HEK293 (cell line): ENCODE data around the gene PCBP4.

ENCODE experiments used
- KLF9 ChIP-seq: fragments of 450-650 bp; formaldehyde crosslinking; IDR thresholded peaks from 2 replicates; pipeline ENCODE4 v1.5.1; 2016; ENCODE audit warnings: missing biosample characterization, missing genetic modification characterization, low read depth
- ZNF324 ChIP-seq: fragments of 450-650 bp; formaldehyde crosslinking; IDR thresholded peaks from 2 replicates; pipeline ENCODE4 v1.5.1; 2016; ENCODE audit warnings: missing biosample characterization, missing genetic modification characterization
- ZNF350 ChIP-seq: fragments of 450-650 bp; formaldehyde crosslinking; IDR thresholded peaks from 2 replicates; pipeline ENCODE4 v1.5.0; 2017; ENCODE audit warnings: missing biosample characterization, mild to moderate bottlenecking, missing genetic modification characterization
- ZNF555 ChIP-seq: fragments of 450-650 bp; formaldehyde crosslinking; conservative IDR thresholded peaks from 2 replicates; pipeline ENCODE4 v1.5.1; 2017; ENCODE audit warnings: missing biosample characterization, mild to moderate bottlenecking, missing genetic modification characterization, inconsistent platforms
- TF ChIP-seq, protein P1 (sequence below): fragments of 450-650 bp; formaldehyde crosslinking; IDR thresholded peaks from 2 replicates; pipeline ENCODE4 v1.5.1; 2016; ENCODE audit warnings: missing biosample characterization, missing genetic modification characterization
- TF ChIP-seq, protein P2 (sequence below): fragments of 450-650 bp; formaldehyde crosslinking; IDR thresholded peaks from 2 replicates; pipeline ENCODE4 v1.5.1; 2016; ENCODE audit warnings: missing biosample characterization, missing genetic modification characterization

- TF ChIP-seq, protein P1, sequence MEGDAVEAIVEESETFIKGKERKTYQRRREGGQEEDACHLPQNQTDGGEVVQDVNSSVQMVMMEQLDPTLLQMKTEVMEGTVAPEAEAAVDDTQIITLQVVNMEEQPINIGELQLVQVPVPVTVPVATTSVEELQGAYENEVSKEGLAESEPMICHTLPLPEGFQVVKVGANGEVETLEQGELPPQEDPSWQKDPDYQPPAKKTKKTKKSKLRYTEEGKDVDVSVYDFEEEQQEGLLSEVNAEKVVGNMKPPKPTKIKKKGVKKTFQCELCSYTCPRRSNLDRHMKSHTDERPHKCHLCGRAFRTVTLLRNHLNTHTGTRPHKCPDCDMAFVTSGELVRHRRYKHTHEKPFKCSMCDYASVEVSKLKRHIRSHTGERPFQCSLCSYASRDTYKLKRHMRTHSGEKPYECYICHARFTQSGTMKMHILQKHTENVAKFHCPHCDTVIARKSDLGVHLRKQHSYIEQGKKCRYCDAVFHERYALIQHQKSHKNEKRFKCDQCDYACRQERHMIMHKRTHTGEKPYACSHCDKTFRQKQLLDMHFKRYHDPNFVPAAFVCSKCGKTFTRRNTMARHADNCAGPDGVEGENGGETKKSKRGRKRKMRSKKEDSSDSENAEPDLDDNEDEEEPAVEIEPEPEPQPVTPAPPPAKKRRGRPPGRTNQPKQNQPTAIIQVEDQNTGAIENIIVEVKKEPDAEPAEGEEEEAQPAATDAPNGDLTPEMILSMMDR (tag by site-specific recombination), result no peak
- TF ChIP-seq ZNF350 (tag by site-specific recombination) (no peak), ZNF555 (tag by site-specific recombination) (no peak), ZNF324 (tag by site-specific recombination) (no peak), KLF9 (no peak)
- TF ChIP-seq, protein P2, sequence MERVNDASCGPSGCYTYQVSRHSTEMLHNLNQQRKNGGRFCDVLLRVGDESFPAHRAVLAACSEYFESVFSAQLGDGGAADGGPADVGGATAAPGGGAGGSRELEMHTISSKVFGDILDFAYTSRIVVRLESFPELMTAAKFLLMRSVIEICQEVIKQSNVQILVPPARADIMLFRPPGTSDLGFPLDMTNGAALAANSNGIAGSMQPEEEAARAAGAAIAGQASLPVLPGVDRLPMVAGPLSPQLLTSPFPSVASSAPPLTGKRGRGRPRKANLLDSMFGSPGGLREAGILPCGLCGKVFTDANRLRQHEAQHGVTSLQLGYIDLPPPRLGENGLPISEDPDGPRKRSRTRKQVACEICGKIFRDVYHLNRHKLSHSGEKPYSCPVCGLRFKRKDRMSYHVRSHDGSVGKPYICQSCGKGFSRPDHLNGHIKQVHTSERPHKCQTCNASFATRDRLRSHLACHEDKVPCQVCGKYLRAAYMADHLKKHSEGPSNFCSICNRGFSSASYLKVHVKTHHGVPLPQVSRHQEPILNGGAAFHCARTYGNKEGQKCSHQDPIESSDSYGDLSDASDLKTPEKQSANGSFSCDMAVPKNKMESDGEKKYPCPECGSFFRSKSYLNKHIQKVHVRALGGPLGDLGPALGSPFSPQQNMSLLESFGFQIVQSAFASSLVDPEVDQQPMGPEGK (tag by site-specific recombination), result no peak
Observed at GRCh38 chr3:51938780-51939425, 28.4 kb downstream of the PCBP4 start.
